Body of pancreas (tissue), 4 donors: ENCODE measurements around the gene USP25.

Experiments
- POLR2A ChIP-seq, 3 donors: fragments of 450-650 bp; IDR thresholded peaks; one replicate each; pipeline ENCODE4 v1.6.1; 2016; ENCODE audit warnings: antibody characterized with exemption in 3 of 3, mild to moderate bottlenecking in 2 of 3
- TF ChIP-seq, protein P1 (sequence below), 7 experiments: fragments of 450-650 bp in 4 of 7; fragments of 200-600 bp in 3 of 7; sonication (generic) in 3 of 7; IDR thresholded peaks; one replicate each; pipeline ENCODE4 v1.5.1; 2016 to 2019; ENCODE audit warnings: antibody characterized with exemption in 7 of 7

- no peak for TF ChIP-seq POLR2A (IDR thresholded peaks at IDR 0.05)
- TF ChIP-seq, protein P1, sequence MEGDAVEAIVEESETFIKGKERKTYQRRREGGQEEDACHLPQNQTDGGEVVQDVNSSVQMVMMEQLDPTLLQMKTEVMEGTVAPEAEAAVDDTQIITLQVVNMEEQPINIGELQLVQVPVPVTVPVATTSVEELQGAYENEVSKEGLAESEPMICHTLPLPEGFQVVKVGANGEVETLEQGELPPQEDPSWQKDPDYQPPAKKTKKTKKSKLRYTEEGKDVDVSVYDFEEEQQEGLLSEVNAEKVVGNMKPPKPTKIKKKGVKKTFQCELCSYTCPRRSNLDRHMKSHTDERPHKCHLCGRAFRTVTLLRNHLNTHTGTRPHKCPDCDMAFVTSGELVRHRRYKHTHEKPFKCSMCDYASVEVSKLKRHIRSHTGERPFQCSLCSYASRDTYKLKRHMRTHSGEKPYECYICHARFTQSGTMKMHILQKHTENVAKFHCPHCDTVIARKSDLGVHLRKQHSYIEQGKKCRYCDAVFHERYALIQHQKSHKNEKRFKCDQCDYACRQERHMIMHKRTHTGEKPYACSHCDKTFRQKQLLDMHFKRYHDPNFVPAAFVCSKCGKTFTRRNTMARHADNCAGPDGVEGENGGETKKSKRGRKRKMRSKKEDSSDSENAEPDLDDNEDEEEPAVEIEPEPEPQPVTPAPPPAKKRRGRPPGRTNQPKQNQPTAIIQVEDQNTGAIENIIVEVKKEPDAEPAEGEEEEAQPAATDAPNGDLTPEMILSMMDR (IDR thresholded peaks at IDR 0.05): no peak
These were observed 37.3 kb downstream of the USP25 start for GRCh38 chr21:15766952-15767603.
